HG02852 (cell line): ENCODE measurements around the gene TP53TG5.

Experiments used
- ATAC-seq: cut with Tn5 transposase; IDR thresholded peaks from one replicate; pipeline ENCODE4 v1.9.1; 2021; ENCODE audit warnings: mild to moderate bottlenecking, moderate library complexity; ENCODE audit not compliant: unreplicated experiment

TP53TG5 gene

DNA sequence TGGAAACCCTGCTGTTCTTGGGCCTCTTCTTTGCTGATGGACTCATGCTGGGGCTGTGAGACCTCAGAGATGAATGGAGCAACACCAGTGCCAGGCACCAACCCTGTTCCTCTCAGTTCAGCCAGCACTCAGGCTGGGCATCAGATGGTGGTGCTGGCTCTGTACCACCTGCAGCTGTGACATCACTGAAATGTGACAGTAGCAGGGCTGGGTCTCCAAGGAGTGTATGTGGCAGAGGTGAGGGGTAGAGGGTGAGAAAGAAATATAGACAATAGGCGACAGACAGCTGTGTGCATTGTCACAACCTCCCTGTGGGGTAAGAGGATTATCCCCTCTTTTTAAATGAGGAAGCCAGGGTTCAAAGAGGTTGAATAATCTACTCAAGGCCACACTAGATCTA lies at the start of gene TP53TG5:
Gene TP53TG5 (minus strand): TSS at position 135 of the 400 bp plus-strand sequence. CDS start 89 bp downstream, at position 46.
- no peak for ATAC-seq

DNA sequence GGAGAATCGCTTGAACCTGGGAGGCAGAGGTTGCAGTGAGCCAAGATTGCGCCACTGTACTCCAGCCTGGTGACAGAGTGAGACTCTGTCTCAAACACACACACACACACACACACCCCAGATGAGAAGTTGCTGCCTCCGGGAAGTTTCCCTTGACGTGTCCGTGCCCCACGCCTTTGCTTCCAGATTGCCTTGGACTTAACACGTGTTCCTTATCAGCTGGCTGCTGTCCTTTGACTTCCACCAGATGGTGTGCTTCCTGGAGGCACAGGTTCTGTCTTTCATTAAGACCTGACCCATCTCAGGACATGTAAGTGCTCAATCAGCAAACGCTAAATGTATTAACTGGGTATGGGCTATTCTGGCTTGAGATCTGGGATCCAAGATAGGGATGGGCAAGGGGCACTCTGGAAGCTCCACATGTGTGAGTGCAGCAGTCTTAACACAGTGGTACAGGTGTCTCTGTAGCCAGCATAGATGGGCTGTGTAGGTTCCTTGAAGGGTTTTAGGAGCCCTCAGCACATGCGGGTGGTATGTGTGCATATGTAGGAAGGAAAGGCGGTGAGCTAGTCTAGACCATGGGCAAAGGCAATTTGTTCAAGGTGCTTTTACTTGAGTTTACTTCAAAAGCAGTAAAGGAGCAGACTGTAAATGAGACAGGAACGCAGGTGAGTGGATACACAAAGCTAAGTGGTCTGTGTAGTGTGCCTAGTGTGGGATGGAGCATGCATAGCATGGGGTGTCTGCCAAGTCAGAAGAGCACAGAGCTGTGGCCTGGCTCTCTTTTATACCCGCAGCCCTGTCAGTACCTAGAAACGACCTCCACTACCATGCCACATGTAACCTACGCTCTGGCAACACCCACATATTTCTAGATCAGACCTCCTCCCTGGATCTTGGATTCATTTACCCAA lies 49.4 kb upstream of the TP53TG5 start:
- ATAC-seq, result no peak

DNA sequence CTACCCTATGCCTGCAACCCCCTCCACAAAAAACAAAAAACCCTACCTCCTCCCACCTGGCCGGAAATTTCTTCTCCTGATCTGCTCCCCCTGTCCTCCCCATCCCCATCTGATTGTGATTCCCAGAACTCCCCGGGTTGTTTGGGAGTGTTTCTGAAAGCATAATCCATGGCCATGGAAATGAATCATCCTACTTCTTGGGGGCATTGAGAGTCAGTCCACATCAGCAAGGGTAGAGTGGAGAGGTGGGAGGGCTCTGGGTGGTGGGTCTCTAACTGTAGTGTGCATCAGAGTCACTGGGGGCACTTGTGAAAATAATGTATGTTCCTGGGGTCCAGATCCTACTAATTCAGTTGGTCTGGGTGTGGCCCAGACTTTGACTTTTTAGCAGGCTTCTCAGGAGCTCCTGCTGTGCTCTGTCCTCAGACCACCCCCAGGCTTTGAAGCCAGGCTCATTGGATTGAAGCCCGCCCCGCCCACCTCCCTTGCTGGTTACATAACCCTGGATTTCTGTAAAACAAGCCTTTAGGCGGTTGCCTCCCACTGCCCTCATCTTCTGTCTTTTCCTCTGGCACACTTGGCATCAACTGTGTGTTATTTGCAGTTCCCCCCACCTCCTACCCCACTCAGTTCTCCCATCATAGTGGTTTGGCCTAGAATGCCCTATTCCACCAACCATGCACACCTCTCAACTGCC lies 48.3 kb upstream of the TP53TG5 start:
- ATAC-seq, result no peak

DNA sequence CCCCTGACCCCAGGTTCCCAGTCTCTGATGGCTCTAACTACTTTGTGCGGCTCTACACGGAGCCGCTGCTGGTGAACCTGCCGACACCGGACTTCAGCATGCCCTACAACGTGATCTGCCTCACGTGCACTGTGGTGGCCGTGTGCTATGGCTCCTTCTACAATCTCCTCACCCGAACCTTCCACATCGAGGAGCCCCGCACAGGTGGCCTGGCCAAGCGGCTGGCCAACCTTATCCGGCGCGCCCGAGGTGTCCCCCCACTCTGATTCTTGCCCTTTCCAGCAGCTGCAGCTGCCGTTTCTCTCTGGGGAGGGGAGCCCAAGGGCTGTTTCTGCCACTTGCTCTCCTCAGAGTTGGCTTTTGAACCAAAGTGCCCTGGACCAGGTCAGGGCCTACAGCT lies 47.4 kb upstream of the TP53TG5 start:
- no peak for ATAC-seq

DNA sequence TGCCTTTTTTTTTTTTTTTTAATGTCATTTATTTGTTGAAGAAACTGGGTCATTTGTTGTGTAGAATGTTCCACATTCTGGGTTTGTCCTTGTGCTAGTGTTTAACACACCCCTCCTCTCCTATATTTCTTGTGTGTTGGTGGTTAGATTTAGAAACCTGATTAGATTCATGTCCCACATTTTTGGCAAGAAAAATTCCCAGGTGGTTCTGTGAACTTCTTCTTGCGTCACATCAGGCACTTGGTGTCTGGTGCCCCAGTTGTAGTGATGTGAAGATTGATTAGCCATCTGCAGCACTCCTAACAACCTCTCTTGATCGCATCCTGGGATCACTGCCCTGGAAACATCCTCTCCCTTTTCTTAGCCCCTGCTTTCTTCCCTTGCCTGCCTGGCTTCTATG lies 45.6 kb upstream of the TP53TG5 start:
- ATAC-seq, result no peak

DNA sequence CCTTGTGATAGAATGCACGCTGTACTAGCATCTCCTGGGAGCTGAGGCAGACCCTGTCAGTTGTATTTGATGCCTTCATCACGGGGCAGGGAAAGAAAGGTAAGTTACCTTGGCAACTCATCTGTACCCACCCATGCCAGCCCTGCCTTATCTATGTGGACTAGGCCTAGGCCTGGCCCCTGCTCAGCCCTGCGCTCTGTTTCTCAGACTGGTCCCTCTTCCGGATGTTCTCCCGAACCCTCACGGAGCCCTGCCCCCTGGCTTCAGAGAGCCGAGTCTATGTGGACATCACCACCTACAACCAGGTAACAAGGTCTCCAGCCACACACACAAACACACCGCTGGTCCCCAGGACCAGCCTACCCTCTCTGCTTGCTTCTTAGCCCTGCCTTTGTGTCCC lies 42.0 kb upstream of the TP53TG5 start:
- ATAC-seq, result no peak

DNA sequence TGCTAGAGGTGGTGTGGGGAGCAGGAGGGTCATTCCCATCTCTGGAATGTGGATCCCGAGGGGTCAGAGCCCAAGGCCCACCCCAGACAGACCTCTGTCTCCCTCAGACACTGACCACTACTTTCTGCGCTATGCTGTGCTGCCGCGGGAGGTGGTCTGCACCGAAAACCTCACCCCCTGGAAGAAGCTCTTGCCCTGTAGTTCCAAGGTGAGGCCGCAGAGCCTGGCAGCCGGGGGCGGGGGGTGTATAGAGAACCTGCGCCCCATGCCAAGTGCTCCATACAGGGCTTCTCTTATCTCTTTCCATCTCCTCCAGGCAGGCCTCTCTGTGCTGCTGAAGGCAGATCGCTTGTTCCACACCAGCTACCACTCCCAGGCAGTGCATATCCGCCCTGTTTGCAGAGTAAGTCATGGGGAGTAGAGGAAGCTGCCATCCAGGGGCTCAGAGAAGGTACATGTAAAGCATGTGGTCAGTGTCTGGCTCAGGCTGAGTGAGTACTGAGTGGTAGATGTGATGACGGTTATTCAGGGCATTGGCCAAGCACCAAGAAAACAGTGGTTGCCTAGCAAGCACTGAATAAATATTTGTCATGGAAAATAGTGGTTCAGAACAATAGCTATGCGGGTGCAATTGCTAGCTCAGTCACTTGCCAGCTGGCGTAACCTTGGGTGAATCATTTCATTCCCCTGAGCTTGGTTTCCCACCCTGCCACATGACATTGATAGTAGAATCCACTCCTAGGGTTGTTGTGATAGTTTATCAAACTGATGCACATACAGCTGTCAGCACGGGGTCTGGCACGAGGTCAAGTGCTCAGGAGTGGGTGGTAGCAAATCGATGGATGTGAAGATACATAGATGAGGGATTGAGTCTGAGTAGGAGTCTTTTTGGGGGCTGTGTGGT lies 41.3 kb upstream of the TP53TG5 start:
- peak; percentile 54 for ATAC-seq

DNA sequence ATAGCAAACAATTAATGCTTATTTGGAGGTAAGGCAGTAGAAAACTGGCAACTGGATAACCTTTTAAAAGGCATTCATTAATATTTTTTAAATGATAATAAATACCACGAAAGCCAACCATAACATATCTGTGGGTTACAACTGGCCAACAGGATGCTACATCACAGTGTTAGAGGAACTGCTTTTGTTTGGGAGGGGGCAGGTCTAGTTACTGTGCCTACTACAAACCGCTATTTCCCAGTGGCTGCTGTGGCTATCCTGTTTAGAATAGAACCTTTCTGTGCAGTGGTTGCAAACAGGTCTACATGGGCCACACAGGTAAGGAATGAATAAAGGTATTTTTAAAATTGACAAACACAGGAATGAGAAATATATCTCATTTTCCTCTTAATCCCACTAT lies 38.8 kb upstream of the TP53TG5 start:
- ATAC-seq, result no peak

DNA sequence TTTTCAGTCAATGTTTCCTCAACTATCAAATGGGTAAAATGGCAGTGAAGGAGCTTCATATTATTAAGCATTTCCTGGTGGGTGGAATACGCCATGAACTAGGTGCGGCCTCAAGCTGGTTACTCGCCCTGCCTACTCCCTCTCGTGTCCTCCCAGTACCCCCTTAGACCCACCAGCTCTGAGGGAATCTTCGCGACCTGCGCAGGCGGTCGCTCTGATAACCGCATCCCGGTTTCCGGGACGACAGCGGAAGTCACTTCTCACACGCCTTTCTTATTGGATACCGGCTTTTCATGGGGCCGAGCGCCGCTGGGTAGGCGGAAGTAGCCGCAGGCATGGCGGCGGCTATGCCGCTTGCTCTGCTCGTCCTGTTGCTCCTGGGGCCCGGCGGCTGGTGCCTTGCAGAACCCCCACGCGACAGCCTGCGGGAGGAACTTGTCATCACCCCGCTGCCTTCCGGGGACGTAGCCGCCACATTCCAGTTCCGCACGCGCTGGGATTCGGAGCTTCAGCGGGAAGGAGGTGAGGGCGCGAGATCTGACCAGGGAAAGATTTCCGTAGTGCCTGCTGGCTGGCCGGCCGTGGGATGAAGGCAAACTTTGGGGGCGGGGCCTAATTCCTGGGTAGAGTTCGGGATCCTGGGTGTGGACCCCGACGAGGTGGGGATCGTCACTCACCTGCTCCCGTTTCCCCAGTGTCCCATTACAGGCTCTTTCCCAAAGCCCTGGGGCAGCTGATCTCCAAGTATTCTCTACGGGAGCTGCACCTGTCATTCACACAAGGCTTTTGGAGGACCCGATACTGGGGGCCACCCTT lies 37.9 kb upstream of the TP53TG5 start, which contains the start of gene PIGT:
Gene PIGT (plus strand): TSS at position 320 of the 816 bp plus-strand sequence. CDS start 16 bp downstream, at position 336.
- ATAC-seq, result peak; percentile 85

DNA sequence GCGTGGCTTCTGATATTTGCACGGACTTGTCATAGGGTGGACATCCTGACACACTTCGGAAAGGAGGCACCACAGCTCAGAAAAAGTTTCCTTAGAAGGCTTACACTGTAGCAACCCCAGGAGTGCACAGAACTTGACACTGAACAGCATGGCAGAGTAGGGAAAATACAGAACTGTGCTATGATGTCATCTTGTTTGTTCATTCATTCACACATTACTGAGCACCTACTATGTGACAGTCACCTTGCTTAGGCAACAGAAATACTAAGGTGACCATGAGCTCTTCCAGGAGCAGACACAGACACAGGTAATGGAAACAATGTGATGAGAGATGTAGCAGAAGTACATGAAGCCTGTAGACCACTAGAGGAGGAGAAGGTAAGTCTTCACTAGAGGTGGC lies 35.4 kb upstream of the TP53TG5 start:
- ATAC-seq, result no peak

DNA sequence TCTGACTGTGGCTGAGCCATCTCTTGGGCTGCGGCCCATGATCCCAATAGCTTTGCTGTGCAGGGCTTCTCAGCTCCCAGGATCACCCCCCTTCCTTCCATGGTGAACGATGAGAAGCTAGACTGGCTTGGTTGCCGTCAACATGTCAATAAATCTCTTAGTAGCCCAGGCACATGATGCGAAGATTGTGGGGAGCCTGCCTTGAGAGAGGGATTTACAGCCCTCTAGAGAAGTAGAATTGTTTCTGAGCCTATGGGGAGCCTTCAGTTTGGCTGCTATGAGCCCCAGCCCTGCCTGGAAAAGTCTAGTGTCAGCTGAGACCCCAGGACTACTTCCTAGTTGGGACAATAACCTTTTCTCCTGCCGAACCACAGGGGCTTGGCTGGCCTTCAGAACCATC lies 34.5 kb upstream of the TP53TG5 start:
- ATAC-seq, result no peak

DNA sequence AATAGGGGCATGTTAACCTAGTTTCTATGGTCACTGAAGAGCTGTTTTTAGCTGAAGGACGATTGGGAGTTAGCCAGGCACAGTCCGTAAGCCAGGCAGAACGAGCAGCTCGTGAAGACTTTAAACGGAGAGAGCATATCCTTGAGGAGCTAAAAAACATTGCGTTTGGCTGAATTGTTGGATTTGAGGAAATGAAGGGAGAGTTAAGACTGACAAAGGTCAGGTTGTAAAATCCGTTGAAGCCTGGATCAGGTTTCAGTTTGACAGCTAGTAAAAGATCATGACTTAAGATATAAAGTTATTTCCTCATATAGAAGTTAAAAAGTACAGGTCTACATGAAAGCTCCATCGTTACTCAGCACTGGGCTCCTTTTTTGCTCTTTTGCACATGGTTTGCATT lies 32.8 kb upstream of the TP53TG5 start:
- ATAC-seq, result no peak

DNA sequence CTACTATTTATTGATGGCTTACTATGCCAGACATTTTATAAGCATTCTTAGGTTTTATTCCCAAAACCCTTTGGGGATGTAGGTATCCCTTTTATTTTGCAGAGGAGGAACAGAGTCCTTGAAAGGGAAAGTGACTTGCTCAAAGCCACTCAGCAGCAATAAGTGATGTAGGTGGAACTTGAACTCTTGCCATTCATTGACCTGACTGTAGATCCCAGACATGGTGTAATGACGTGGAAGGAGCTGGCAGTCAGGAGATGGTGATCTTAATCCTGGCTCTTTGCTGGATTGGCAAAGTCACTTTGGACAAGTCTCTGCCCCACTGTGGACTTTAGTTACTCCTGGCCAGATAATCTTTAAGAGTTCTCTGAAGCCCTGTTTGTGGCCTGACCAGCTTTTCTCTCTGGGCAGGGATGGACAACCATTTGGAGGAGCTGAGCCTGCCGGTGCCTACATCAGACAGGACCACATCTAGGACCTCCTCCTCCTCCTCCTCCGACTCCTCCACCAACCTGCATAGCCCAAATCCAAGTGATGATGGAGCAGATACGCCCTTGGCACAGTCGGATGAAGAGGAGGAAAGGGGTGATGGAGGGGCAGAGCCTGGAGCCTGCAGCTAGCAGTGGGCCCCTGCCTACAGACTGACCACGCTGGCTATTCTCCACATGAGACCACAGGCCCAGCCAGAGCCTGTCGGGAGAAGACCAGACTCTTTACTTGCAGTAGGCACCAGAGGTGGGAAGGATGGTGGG lies 31.6 kb upstream of the TP53TG5 start:
- ATAC-seq, result no peak

DNA sequence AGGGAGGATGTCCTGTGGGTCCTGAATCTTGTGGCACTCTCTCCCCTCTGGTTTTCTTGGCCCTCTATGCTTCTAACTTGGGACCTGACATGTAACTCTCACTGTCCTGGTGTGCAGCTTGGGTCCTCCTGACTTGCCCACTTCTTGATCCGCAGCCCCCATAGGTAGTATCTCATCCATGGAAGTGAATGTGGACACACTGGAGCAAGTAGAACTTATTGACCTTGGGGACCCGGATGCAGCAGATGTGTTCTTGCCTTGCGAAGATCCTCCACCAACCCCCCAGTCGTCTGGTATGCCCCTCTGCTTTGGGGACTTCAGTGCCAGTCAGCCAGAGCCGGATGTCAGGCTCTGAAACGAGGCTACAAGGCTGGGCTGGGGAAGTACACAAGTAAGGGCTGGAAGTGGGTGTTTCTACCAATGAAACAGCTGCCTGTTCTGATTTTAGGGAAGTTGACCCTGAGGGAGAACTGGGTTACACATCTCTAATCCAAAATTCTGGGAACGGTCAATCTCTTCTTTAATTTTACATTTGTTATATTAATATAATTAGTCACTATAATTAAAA lies 30.6 kb upstream of the TP53TG5 start:
- ATAC-seq, result no peak

DNA sequence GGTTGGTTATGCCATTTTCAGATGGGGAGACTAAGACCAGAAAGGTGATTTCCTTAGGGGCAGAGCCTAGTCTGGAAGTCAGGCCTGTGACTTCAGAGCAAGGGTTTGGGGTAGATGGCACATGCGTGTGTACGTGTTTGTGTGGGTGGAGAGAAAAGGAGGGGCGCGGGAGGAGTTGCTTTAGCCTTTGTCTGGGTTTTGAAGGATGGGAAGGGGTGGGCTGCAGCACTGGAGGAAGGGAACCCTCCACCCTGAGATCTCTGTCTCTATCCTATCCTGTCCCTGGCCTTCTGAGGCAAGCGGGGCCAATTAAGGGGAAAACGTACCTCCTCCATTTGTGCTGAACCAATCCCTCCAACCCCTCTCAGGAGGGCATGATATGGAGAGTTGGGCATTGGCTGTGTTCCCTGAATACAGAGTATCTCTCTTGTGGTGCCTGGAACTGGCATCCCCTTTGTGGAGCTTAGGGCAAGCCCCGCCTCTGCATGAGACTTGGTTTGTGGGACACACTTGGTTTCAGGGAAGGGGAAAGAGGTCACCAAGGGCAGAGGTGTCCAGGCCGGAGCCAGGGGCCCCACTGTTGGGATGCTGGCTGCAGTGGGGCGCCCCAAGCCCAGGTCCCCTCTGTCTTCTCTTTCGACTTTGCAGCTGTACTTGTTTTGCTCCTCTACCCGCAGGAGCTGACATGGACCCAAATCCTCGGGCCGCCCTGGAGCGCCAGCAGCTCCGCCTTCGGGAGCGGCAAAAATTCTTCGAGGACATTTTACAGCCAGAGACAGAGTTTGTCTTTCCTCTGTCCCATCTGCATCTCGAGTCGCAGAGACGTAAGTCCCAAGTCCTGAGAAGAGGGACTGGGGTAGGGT lies 29.9 kb upstream of the TP53TG5 start, which contains the start of gene DBNDD2:
Gene DBNDD2 (plus strand): TSS at position 507 of the 863 bp plus-strand sequence. CDS start 179 bp downstream, at position 686.
- ATAC-seq, result no peak

DNA sequence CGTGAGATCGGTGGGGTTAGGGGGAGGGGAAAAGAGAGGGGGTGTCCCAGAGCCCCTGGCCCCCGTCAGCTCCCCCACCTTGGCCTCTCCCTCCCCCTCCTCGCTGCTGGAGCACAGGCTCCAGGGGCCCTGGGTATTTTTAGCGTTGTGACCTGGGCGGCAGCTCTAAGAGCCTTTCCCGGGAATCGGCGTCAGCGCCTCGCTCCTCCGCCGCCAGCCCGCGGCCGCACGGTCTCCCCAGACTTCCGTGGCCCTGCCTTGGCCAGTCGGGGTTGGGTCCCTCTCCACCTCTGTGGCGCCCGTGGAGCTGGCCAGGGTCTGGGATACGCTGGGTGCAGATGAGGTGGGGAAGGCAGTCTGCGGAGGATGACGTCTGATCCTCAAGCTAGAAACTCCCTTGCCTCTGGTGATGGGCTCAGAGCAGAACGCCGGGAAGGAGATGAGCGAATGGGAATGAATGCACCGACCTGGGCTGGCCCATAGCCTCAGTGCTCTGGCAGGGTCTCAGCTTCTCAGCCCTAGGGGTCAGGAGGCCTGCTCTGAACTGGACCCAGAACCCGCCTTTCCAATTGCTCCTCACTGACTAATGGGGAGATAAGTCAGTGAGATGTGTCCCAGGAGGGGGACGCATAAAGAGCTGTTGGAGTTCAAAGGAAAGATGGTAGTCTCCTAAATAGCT lies 29.1 kb upstream of the TP53TG5 start:
- no peak for ATAC-seq

DNA sequence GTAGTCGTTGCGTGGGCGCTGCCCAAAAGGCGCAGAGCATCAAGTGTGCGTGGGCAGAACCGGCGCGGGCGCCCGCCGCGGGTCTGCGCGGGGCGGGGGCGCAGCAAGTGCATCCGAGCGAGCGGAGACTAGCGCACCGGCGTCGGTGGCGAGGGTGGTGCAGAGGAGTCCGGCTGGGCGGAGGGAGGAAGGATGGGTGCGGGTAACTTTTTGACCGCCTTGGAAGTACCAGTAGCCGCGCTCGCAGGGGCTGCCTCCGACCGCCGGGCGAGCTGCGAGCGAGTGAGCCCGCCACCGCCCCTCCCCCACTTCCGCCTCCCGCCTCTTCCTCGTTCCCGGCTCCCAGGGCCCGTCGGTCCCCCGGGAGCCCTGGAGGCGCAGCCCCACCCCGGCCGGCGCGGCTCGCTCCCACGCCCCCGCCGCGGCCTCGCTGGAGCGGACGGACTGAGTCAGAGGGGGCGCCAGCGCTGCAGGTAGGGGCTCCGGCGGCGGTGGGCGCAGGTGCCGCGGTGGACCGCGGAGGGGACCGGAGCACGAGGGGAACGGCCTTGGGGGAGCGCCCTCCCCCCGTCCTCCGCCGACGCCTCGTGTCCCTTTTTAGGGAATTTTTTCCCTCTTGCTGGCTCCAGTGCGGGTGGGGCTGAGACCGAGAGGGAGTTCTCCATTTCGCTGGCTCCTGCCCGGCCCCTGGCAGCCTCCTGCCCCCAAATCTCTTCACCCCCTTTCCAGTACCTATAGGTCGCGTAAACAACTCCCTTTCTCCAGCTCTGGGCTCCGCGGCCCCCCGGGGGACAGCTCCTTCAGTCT lies 28.3 kb upstream of the TP53TG5 start:
- ATAC-seq, result no peak
